NCI-H510A (cell line): ENCODE results near the gene TUBB.
"Not testable (repeated sequence)": the region's sequence is repeated elsewhere in the genome, so short reads cannot be mapped to it uniquely, and the experiment has no call there.

Source experiments
- DNase-seq: peaks from one replicate; lab custom pipeline; 2025; lab: John Stamatoyannopoulos, UW

The TUBB gene

DNA sequence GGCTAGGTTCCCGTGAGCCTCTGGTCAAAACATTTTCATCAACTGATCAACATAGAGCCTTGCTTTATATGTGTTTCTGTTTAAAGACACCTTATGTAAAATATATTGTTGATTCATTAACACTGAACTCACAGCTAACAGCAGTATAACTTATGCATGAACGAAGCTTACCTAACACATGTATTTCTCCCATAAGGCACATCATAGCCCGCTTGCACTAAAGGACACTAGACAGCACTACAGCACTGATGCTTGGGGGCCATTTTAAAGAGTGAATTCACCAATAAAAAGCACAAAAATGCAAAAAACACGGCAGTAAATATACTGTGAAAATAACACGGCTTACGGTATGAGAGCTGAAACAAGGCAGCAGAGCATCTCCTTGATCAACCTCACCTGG lies 18.4 kb downstream of the TUBB start:
- no peak for DNase-seq

DNA sequence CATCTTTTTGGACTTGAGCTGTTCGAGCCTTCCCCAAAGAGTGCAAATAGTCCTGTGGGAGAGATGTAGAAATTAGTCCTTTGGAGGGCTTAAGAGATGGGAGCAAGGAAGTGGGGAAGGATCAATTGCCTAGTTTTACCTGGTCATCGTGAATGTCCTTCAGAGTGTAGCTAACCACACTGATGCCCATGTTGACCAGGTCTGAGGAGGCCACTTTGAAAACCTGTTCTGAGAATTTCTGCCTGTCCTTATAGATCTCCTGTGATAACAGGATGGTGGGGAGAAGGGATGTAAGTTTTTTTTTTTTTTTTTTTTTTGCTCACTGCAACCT lies 20.4 kb downstream of the TUBB start:
- DNase-seq: no peak

DNA sequence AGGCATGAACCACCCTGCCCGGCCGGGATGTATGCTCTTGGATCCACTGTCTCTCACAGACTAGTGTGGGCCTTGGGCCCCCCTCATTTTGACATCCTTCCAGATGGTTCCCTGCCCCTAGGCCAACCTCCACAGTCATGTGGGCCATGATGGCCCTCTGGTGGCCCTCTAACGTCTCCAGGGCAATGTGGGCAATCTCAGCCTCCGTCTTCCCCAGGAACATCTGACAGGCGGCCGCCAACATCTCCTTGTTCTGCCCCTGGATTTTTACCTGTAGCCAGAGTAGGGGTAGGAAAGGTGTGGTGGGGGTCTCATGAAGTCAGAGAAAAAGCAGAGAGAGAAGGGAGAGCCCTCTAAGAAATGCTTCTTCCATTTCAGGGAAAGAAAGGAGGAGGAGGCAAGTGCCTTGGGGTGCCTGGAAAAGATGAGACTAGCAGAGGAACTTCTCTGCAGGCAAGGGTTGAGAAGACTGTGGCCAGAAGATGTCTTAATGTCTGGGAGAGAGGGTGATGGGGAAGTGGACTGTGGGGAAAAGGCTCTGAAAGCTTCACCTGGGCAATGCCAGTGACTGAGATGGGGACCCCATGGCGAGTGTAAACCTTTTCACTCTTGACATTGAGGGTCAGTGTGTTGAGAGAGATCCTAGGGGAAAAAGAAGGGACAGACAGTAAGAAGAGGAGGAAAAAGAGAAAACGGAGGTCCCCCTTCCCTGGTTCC lies 21.1 kb downstream of the TUBB start:
- no peak for DNase-seq

DNA sequence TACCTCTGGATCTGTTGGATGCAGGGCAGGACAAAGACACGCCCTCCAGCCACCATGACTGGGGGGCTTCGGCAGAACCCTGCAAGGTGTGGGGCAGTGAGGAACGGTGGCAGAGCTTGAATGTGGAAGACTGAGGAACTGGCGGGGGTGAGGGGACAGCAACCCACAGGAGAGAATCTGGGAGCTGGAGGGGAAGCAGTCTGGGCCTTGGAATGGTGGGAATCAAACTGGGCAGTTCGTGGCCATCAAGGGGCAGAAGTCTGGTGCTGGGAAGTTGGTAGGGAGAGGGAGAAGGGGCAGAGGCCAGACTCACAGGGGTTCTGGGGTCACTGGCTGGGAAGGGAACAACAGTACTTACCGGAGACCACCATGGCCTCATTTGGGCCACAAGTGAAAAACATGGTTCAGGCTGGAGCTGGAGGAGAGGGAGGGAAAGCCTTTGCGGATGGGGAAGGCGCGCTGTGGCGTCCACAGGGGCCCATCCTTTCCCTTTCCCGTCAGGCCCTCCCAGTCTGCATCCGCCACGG lies 21.7 kb downstream of the TUBB start:
- DNase-seq: no peak

DNA sequence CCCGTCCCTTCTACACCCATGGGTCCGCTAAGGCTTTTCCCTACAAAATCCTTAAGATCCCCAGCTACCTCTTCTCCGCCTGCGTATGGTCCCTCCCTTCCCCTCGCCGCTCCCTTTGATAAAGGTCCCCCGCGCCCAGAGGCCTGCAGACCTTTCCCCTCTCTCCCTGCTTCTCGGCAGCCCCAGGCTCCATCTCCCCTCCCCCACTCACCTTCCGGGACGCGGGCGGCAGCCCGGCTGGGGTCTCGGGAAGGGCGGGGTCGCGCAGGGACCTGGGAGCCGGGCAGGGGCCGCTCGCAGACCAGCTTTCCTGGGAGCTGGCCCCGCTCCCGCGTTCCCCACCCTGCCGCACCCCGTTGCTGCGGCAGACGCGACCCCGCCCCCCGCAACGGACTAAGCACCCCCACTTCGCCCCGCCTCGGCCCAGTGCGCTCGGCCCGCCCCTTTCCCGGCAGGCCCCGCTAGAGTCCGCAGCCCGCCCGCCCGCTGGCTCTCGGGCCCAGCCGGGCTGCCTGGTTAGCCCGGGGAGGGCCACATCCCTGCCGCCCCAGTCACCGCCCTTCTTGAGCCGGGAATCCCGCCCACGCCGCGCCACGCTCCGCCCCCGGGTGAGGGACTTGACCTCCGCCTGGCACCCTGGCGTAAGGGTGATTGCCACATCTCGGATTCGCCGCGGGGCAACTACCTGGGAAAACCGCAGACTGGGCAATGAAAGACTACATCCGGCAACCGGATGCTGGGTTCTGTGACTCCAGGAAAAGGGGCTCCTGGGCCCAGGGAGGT lies 22.4 kb downstream of the TUBB start, which contains the start of gene FLOT1:
Gene FLOT1, minus strand, starts transcription at position 372 of the 783 bp plus-strand sequence. CDS start 498 bp downstream, outside the sequence.
- DNase-seq: peak; percentile 91

DNA sequence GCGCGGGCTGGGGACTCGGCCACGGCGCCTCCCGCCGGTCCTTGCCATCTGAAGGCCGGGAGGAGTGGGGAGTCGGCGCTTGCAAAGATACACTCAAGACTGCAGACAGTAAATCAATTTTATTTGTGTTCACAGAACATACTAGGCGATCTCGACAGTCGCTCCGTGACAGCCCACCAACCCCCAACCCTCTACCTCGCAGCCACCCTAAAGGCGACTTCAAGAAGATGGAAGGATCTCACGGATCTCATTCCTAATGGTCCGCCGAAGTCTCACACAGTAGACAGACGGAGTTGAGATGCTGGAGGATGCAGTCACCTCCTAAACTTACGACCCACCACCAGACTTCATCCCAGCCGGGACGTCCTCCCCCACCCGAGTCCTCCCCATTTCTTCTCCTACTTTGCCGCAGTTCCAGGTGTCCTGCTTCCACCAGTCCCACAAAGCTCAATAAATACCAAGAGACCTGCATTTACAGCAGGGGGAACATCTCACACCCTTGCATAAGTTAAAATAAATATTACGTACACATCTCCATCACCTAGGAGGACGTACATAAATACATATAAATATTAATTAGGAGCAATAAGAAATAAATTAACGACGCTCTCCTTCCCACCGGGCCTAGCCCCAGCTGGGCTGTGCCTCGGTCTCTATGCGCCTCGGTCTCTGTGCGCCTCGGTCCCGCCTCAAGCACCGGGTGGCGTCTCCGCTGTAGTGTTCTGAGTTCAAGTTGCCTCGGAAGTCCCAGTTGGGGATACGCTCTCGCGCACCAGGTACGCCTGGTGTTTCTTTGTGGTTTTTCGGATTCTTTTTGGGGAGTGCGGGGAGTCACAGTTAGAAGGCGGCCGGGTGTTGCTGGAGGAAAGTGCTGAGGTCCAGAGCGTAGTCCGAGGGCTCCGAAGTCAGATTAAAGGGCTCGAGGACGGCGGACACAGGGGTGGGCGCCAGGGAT lies 23.2 kb downstream of the TUBB start:
- DNase-seq: no peak

DNA sequence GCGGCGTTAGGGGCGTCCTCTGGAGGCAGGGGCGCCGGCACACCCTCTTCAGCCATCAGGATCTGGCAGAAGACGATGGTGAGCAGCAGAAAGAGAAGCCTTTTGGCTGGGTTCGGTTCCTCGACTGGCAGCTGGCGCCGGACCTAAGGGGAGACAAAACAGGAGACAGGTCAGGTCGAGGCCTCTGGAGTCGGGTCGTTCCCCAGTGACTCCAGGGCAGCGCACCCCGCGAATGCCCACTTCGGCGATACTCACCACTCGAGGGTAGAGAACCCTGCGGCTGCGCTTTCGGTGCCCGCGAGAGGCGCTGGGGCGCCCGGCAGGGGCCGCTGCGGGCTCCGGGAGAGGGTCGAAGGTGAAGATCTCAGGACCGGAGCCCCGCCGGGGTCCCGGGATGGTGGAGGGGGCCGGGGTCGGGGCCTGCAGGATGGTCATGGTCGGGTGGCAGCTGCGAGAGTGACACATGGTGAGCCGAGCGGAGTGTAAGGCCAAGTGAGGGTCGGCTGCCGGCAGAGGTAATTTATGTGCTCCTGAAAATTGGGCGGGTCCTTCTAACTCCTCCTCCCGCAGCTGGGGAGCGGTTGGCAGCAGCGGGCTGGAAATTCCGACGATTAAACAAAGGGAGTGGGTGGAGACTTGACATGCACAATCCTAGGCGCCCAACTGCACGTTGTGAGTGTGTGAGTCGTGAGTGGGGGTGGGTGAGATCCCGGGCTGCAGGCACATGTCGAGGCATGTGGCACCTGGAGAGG lies 24.1 kb downstream of the TUBB start, which contains the start of gene IER3:
Gene IER3, minus strand, starts transcription at position 494 of the 752 bp plus-strand sequence. Its CDS starts 29 bp downstream, at position 465.
- DNase-seq: peak; percentile 56

DNA sequence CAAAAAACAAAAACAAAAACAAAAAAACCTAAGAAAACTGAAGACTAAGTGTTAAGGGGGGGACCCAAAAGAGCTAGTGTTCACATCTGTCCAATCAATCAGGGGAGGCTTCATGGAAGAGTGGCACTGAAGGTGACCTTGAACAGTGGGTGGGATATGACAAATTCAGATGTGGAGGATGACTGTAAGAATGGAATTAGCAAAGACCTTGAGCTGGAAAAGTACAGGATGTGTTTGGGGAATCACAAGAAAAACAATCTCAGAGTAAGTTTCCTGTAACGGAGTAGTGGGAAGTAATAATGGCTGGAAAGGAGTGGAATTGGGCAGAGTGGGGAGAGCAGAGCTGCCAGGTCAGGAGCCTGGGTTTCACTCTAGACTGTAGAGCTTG lies 27.1 kb downstream of the TUBB start:
- no peak for DNase-seq

DNA sequence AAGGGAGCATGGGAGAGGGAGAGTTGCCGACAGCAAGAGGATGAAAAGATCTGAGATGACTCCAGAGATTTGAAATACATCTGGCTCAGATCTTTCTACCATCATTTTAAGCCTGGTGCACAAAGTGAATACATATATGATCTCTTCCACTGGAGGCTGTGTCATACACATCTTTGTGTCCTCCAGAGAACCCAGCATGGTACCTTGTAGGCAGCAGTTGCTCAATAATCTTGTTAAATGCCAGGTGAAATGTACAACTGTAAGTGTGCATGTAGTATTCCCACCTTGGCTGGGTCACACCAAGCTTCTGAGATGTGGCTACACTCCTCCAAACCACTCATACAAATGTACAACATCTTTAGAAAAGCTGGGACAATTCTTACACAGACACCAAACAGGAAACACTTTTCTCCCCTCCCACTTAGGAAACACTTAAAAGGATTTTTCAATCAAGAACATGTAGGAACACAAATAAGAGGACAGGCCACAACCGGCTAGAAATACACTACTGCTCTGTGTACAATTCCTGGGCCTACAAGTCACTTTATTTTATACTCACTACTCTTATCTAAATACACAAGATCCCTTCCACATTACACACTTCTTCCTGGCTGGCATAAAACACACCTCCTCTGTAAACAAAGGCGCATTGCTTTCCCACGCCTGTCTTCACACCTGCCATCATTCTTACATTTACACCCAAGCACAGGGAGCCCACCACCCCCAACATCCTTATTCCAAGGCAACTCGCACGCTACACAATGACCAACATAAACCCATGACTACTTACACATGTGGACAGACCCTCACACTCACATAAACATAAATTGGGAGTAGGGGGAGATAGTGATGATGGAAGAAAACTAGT lies 28.0 kb downstream of the TUBB start:
- no peak for DNase-seq

DNA sequence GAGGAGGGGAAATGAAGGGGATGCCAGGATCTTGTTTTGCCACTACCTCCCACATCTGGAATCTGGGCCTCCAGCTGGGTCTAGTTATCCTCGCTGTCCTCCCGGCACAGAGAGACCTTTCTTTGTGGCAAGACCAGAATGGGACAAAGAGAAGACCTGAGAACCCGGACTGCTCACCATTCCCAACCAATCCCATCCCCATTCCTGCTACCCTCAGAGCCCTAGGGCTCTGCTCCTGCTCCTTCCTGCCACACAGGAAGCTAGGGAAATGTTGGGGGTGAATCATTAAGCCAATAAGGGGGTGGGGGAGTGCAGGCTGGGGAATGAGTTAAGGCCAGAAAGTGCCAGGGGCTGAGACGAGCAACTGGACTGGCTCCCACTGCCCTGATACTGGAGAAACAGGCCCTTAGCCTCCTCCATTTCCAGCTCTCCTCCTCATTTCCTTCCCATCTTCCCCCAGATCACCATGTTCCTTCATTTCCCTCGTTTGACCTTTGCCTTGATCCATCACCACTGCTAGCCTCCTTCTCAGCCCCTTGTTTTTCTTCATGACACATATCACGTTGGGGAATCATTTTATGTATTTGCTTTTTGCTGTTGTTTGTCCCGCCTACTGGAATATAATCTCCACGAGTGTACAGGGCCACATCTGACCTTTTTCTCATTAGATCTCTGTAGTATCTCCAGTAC lies 28.8 kb downstream of the TUBB start:
- DNase-seq: no peak

DNA sequence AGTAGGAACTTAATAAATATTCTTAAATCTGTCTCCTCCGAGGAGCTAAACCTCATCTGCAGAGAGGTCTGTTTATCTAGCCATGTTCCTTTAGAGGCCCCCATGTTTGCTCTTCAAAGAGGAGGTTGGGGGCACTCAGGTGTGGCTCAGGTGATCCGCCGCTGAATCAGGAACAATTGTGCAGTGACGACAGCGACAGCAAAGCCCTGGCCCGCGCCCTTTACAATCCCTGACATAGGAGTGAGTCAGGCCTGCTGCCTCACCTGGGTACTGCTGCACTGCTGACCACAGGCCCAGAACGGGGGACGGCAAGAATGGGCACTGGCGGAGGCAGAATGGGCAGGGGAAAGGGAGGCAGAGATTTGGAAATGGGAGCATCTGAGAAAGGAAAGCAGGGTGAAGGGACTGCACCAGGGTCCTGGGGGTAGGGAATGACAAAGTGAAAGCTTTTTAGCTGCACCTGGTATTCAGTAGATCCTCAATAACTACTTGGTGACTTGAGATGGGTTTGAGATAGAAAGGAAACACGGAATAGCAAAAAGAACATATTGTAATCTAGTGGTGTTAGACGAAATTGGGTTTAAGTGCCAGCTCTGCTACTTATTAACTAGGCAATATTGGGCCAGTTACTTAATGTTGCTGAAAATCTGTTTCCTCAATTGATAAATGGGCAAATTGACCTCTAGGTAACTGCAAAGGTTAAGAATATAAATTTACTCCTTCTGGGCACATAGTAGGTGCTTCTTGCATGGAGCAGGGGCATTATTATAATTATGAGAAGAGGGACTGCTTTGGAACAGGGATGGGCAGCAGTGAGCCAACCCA lies 29.6 kb downstream of the TUBB start:
- no peak for DNase-seq

DNA sequence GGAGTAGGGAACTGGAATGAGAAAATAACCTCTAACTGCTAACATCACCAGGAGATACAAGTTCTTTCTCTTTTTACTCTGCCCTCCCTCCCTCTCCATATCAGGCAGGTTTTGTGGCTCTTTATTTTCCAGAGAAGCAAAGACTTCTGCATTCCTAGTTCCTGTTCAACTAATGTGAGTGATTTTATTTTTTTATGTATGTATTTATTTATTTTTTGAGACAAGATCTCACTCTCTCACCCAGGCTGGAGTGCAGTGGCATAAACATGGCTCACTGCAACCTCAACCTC lies 30.2 kb downstream of the TUBB start:
- no peak for DNase-seq

DNA sequence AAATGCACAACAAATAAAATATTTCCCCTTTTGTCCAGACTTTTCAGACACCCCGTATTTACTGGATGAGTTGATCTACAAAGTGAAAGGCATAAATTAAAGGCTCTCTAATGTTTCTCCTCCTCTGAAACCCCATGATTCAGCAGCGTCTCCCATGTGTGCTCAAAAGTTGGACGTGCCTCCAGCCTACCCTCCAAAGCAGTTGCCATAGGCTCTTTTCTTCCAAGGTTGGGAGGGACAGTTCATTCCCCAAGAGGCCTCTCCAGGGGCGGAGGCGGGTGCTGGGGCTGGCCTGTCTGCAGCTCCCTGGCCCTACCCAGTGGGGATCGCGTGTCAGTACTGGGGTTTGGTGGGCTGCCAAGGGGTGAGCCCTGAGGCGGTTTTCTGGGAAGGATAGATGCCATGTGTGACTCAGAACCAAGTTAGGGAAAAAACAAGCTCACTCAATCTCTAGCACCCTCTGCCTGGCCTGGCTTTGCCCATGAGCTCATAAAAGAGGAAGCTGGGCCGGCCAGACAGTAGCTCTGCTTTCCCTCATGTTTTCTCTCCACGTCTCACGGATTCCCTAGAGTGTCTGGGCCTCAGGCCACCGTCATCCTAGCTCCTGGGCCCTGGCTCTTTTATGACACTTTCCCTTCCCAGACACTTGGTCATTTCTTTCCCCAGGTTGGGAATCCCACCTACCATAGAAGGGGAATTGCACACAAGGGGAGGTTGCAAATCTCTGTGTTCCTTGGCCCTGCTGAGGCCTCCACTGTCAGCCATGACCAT lies 32.2 kb downstream of the TUBB start:
- no peak for DNase-seq

DNA sequence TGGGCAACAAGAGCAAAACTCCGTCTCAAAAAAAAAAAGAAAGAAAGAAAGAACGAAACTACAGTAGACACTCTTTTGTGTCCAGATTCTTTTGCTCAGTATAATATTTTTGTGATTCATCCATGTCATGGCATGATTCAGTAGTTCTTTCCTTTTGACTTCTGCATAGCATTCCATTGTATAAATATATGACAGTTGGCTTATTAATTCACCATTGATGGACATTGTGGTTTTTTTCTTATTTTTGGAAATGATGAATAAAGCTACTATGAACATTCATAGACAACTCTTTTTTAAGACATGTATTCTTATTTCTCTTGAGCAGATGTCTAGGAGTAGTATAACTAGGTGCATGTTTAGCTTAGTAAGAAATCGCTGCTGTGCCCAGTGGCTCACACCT lies 34.5 kb downstream of the TUBB start:
- no peak for DNase-seq

DNA sequence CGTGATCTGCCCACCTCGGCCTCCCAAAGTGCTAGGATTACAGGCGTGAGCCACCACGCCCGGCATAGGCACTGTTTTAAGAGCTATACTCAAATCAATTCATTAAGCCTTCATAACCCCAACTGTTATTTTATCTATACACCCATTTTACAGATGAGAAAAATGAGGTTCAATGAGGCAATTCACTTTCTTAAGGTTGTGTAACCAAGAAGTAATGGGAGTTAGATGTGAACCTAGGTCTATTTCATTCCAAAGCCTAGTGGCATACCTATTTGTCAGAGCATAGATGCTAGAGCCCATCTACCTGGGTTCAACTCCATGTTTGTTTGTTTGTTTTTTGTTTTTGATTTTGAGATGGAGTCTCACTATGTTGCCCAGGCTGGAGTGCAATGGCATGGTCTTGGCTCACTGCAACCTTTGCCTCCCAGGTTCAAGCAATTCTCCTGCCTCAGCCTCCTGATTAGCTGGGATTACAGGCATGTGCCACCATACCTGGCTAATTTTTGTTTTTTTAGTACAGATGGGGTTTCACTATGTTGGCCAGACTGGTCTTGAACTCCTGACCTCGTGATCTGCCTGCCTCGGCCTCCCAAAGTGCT lies 36.4 kb downstream of the TUBB start:
- DNase-seq: not testable (repeated sequence)

DNA sequence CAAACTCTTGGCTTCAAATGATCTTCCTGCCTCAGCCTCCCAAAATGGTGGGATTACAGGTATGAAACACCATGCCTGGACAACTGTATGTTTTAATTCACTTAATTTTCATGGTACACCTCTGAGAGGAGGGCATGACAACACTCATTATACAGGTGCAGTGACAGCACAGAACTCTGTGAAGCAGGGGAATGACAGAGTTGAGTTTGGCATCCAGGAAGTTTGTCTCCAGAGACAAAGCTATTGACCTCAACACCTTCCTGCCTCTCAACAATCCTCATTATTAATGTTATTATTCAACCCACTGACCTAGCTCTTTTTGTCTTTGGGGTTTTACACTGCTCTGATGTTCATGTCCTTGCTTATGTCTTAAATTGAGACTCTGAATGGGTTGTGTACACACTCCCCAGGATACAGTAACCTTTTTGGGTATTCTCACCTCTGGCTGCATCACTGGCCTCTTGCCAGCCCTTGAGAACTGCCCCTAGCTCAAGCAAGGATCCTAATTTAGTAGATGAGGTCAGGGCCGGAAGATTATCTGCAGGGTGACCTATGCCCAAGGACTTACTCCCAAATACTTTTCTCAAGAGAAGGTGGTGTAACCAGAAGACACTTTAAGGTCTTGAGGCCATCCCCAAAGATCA lies 37.2 kb downstream of the TUBB start:
- no peak for DNase-seq

DNA sequence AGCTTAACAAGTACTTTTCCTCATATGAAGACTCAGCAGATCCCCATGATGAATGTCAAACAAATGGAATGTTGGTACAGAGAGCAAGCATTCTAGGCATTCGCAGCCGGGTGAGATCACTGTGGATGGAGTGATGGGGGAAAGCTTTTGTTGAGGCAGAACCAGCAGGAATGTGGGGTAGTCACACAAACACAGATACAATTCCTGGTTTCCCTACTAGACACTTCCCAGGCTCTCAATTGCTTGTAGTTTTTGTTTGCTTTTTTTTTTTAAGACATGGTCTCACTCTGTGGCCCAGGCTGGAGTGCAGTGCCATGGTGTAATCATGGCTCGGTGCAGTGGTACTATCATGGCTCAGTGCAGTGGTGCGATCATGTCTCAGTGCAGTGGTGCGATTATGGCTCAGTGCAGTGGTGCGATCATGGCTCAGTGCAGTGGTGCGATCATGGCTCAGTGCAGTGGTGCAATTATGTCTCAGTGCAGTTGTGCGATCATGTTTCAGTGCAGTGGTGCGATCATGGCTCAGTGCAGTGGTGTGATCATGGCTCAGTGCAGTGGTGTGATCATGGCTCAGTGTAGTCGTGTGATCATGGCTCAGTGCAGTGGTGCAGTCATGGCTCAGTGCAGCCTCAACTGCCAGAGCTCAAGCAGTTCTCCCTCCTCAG lies 39.6 kb downstream of the TUBB start:
- DNase-seq: no peak
